Hypothalamus (tissue), 51 donors: ENCODE data around the gene XRCC4.

ENCODE experiments used
- DNase-seq, 51 donors: peaks; one replicate each; lab custom pipeline; 2025; lab: John Stamatoyannopoulos, UW

XRCC4 gene

GRCh38 chr5:83107692-83108420 is 30.5 kb downstream of the XRCC4 start:
- no peak for DNase-seq

GRCh38 chr5:83109380-83109779 is 32.0 kb downstream of the XRCC4 start:
- DNase-seq: no peak

- DNase-seq: no peak
Observed at GRCh38 chr5:83115816-83116215, 38.5 kb downstream of the XRCC4 start.

GRCh38 chr5:83118471-83118870 is 41.1 kb downstream of the XRCC4 start:
- DNase-seq: no peak

- DNase-seq: no peak
Observed at GRCh38 chr5:83118976-83119375, 41.6 kb downstream of the XRCC4 start.

GRCh38 chr5:83124593-83124992 is 47.2 kb downstream of the XRCC4 start:
- DNase-seq: no peak

GRCh38 chr5:83125560-83125959 is 48.2 kb downstream of the XRCC4 start:
- no peak for DNase-seq

GRCh38 chr5:83126501-83126900 is 49.2 kb downstream of the XRCC4 start:
- DNase-seq: no peak

GRCh38 chr5:83133797-83134196 is 56.5 kb downstream of the XRCC4 start:
- DNase-seq: no peak

- DNase-seq: no peak
Observed at GRCh38 chr5:83142526-83142925, 65.2 kb downstream of the XRCC4 start.

- DNase-seq: no peak
Observed at GRCh38 chr5:83145241-83145640, 67.9 kb downstream of the XRCC4 start.

- DNase-seq: no peak
Observed at GRCh38 chr5:83145882-83146331, 68.6 kb downstream of the XRCC4 start.

- DNase-seq: no peak
Observed at GRCh38 chr5:83146441-83146840, 69.1 kb downstream of the XRCC4 start.

GRCh38 chr5:83147593-83147992 is 70.2 kb downstream of the XRCC4 start:
- no peak for DNase-seq

- no peak for DNase-seq
Observed at GRCh38 chr5:83148370-83148769, 71.0 kb downstream of the XRCC4 start.

- DNase-seq: no peak
Observed at GRCh38 chr5:83149671-83150070, 72.3 kb downstream of the XRCC4 start.

GRCh38 chr5:83151821-83152220 is 74.5 kb downstream of the XRCC4 start:
- DNase-seq: no peak

GRCh38 chr5:83152996-83153395 is 75.6 kb downstream of the XRCC4 start:
- DNase-seq: peak in 6 of 51 donors; percentile 2 to 41 (median 20)

GRCh38 chr5:83156001-83156400 is 78.7 kb downstream of the XRCC4 start:
- no peak for DNase-seq

GRCh38 chr5:83157163-83157562 is 79.8 kb downstream of the XRCC4 start:
- DNase-seq: no peak

GRCh38 chr5:83162601-83163000 is 85.3 kb downstream of the XRCC4 start:
- no peak for DNase-seq

GRCh38 chr5:83167538-83167937 is 90.2 kb downstream of the XRCC4 start:
- no peak for DNase-seq
